Transverse colon (tissue), 4 donors: ENCODE results near the gene ZNF385D. TPM values are rescaled to one million over a fixed set of nuclear protein-coding genes. Genes with fewer than 3 reads are reported as not detected.
"Not testable (repeated sequence)": the region's sequence is repeated elsewhere in the genome, so short reads cannot be mapped to it uniquely, and the experiment has no call there.

ENCODE experiments used
- DNase-seq: peaks from one replicate; pipeline ENCODE4 v3.0.0-alpha.2; 2019
- H3K27ac ChIP-seq, 4 donors: fragments of 200-600 bp; sonication (generic); 2 replicates each; pipeline ENCODE4 v1.5.1; 2016 to 2018; ENCODE audit warnings: inconsistent platforms in 4 of 4
- H3K27me3 ChIP-seq: fragments of 200-600 bp; sonication (generic); 2 replicates; pipeline ENCODE4 v1.5.1; 2017; ENCODE audit warnings: inconsistent platforms
- H3K36me3 ChIP-seq, 4 donors: fragments of 200-600 bp; sonication (generic); 2 replicates each; pipeline ENCODE4 v1.5.1; 2017 to 2019; ENCODE audit warnings: inconsistent platforms in 4 of 4
- H3K4me1 ChIP-seq, 4 donors: fragments of 200-600 bp; sonication (generic); 2 replicates each; pipeline ENCODE4 v1.5.1; 2017 to 2020; ENCODE audit warnings: inconsistent platforms in 4 of 4
- H3K4me3 ChIP-seq, 4 donors: fragments of 200-600 bp; sonication (generic); 1 replicate in 1 of 4; 2 replicates in 3 of 4; pipeline versions ENCODE4 v1.5.1 to v1.6.1; 2017 to 2019; ENCODE audit warnings: inconsistent platforms in 4 of 4
- H3K9me3 ChIP-seq, 2 donors: fragments of 200-600 bp; sonication (generic); 2 replicates each; pipeline ENCODE4 v1.5.1; 2017 to 2019; ENCODE audit warnings: inconsistent platforms in 2 of 2
- EP300 ChIP-seq: sonication (generic); formaldehyde crosslinking; IDR thresholded peaks from one replicate; pipeline ENCODE4 v1.6.1; 2017; ENCODE audit warnings: antibody characterized with exemption, low read depth
- POLR2A ChIP-seq: fragments of 450-650 bp; IDR thresholded peaks from one replicate; pipeline ENCODE4 v1.6.1; 2016; ENCODE audit warnings: antibody characterized with exemption, mild to moderate bottlenecking, moderate library complexity
- POLR2AphosphoS5 ChIP-seq, 3 donors: sonication (generic); formaldehyde crosslinking; IDR thresholded peaks; one replicate each; pipeline ENCODE4 v1.6.1; 2016; ENCODE audit warnings: antibody characterized with exemption in 3 of 3
- WGBS, 2 donors: methylation state at CpG; one replicate each; pipeline ENCODE4 v1.1.5; 2018; ENCODE audit warnings: low coverage in 1 of 2; 5-methylcytosine and 5-hydroxymethylcytosine counted together
- in situ Hi-C, 4 donors: fragments of 200-750 bp; cut with MboI; loops; one replicate each; pipeline versions ENCODE4 v1.15.0 to v1.15.1; 2017; ENCODE audit warnings: low sequenced_read_pairs in 3 of 4, low pct_ligation_motif_present in 1 of 4, low pct_unique_long_range_greater_than_20kb in 1 of 4
- intact Hi-C: fragments of 100-400 bp; cut with DNase I; formaldehyde crosslinking; loops from one replicate; pipeline ENCODE4 v1.15.1; 2023; ENCODE audit warnings: low total_unique reads
- total RNA-seq, 4 donors: library from RNA; depleted of rRNA; stranded (reverse); fragments of >200 nt; gene quantifications; one replicate each; pipeline ENCODE4 v1.1.0, GENCODE V29; 2016
- TF ChIP-seq, protein P1 (sequence below), 5 experiments: fragments of 200-600 bp in 3 of 5; fragments of 450-650 bp in 2 of 5; sonication (generic) in 3 of 5; IDR thresholded peaks; 1 replicate in 2 of 5; 2 replicates in 3 of 5; pipeline ENCODE4 v1.5.1; 2016 to 2017; ENCODE audit warnings: antibody characterized with exemption in 5 of 5, inconsistent platforms in 3 of 5, mild to moderate bottlenecking in 2 of 5, moderate library complexity in 1 of 5

The ZNF385D gene
- total RNA-seq, 4 donors from 2014 or later: 0.40 to 0.75 (median 0.52) TPM

DNA sequence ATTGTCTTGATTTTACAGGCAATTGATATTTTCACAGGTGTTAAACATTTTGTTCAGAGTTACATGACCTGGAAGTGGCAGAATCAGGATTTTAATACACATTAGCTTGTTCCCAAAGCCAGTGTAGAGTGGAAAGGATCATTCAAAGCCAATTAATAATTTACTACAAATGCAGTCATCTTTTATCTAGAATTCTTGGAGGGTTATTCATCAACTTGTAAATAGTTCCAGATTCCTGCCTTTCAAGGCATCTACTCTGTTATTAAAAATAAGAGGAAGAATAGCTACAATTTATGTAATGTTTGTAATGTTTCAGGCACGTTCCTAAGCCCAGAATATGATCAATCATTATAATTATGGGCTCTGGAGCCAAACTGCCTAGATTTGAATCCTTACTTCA, 358.5 kb downstream of the ZNF385D start:
- DNase-seq: no peak
- Histone ChIP-seq H3K27me3 (no peaks in the 10 kb centered on the region), H3K27ac (no peak overlapping the region), H3K36me3 (no peaks in the 10 kb centered on the region), H3K9me3 (no peaks in the 10 kb centered on the region), H3K4me1 (no peaks in the 10 kb centered on the region), H3K4me3 (no peak overlapping the region)
- intact Hi-C loops (no loop called here), in situ Hi-C loops (no loop called here)
- WGBS, 2 donors: 0 to 19% methylated on average over 1 of the region's 1 CpG
- TF ChIP-seq POLR2AphosphoS5 (IDR thresholded peaks at IDR 0.05) (no peak), POLR2A (no peak), EP300 (no peak)
- TF ChIP-seq, protein P1, sequence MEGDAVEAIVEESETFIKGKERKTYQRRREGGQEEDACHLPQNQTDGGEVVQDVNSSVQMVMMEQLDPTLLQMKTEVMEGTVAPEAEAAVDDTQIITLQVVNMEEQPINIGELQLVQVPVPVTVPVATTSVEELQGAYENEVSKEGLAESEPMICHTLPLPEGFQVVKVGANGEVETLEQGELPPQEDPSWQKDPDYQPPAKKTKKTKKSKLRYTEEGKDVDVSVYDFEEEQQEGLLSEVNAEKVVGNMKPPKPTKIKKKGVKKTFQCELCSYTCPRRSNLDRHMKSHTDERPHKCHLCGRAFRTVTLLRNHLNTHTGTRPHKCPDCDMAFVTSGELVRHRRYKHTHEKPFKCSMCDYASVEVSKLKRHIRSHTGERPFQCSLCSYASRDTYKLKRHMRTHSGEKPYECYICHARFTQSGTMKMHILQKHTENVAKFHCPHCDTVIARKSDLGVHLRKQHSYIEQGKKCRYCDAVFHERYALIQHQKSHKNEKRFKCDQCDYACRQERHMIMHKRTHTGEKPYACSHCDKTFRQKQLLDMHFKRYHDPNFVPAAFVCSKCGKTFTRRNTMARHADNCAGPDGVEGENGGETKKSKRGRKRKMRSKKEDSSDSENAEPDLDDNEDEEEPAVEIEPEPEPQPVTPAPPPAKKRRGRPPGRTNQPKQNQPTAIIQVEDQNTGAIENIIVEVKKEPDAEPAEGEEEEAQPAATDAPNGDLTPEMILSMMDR (IDR thresholded peaks at IDR 0.05): no peak

DNA sequence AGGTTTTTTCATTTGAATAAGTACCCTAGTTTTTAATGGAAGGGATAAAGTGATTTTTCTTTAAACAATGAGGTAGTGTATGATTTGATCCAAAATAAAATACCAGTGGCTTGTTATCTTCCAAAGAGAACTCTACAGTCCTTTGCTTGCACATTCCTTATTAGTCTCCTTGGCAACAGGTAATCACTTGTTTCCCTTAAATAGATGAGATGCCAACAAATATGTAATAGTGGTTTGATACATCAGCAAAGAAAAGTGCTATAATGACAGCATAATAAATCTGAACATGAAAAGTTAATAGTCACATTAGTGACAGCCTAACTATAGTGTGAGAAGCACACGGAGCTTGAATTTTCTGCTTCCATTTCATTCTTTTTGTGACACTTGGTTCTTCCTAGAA, 360.2 kb downstream of the ZNF385D start:
- no peak for DNase-seq
- no peaks in the 10 kb centered on the region for H3K4me1 ChIP-seq
- no peaks in the 10 kb centered on the region for H3K27me3 ChIP-seq
- no peaks in the 10 kb centered on the region for H3K9me3 ChIP-seq
- in situ Hi-C loops (no loop called here), intact Hi-C loops (no loop called here)
- 30 to 62% methylated on average over 1 of the region's 1 CpG for WGBS, 2 donors
- no peaks in the 10 kb centered on the region for H3K36me3 ChIP-seq
- H3K27ac ChIP-seq: no peak overlapping the region
- no peak overlapping the region for H3K4me3 ChIP-seq
- TF ChIP-seq, protein P1 (IDR thresholded peaks at IDR 0.05): no peak
- no peak for TF ChIP-seq POLR2AphosphoS5 (IDR thresholded peaks at IDR 0.05)
- no peak for TF ChIP-seq POLR2A
- TF ChIP-seq EP300: no peak

- intact Hi-C loops (no loop called here), in situ Hi-C loops (no loop called here)
- Histone ChIP-seq H3K36me3 (no peaks in the 10 kb centered on the region), H3K4me1 (no peaks in the 10 kb centered on the region), H3K27me3 (no peaks in the 10 kb centered on the region), H3K9me3 (no peaks in the 10 kb centered on the region), H3K4me3 (no peak overlapping the region), H3K27ac (no peak overlapping the region)
- TF ChIP-seq, protein P1 (IDR thresholded peaks at IDR 0.05): no peak
- TF ChIP-seq POLR2A (no peak), EP300 (no peak), POLR2AphosphoS5 (IDR thresholded peaks at IDR 0.05) (peak in 2 of 3 donors; percentile 23 to 38)
- 17 to 28% methylated on average over 3 of the region's 3 CpGs for WGBS, 2 donors
- DNase-seq: no peak
Observed at GRCh38 chr3:21390136-21390535, 360.9 kb downstream of the ZNF385D start.

- DNase-seq, H3K27ac ChIP-seq, H3K36me3 ChIP-seq, in situ Hi-C loops, H3K9me3 ChIP-seq, H3K4me3 ChIP-seq, intact Hi-C loops, H3K4me1 ChIP-seq, H3K27me3 ChIP-seq: not testable (repeated sequence)
- 83 to 88% methylated on average over 5 to 28 of the region's 30 CpGs for WGBS, 2 donors
Observed at GRCh38 chr3:21387142-21387826, 363.7 kb downstream of the ZNF385D start.

- H3K36me3 ChIP-seq, H3K9me3 ChIP-seq, DNase-seq, H3K27ac ChIP-seq, H3K4me1 ChIP-seq, in situ Hi-C loops, H3K4me3 ChIP-seq, intact Hi-C loops, H3K27me3 ChIP-seq: not testable (repeated sequence)
- 84 to 100% methylated on average over 1 to 5 of the region's 5 CpGs for WGBS, 2 donors
Observed at GRCh38 chr3:21378036-21378435, 373.0 kb downstream of the ZNF385D start.
